ENCODE measurements around the gene RERE. TPM values are rescaled to one million over a fixed set of nuclear protein-coding genes. Genes with fewer than 3 reads are reported as not detected.

Gene RERE
- total RNA-seq, 1 experiment from 2014 or later = 40.6 TPM

- TF ChIP-seq ELF1 (IDR thresholded peaks at IDR 0.05; ENCODE audit: borderline replicate concordance, low read depth) = no peak
These were observed 53.0 kb downstream of the RERE start (continued) for GRCh38 chr1:8764293-8764937.

- Histone ChIP-seq H3K4me2 (ENCODE audit: low read length) (no peak overlapping the region), H3K4me1 (ENCODE audit: control insufficient read depth in 1 of 2, insufficient read depth in 2 of 2, low read length in 2 of 2) (peaks cover 0 to 3% of the 10 kb centered on the region in 2 experiments; a peak in 1 of 4 replicates), H3K27ac (ENCODE audit: low read depth, low read length) (no peak overlapping the region), H3K27me3 (ENCODE audit: insufficient read depth, low read length) (no peaks in the 10 kb centered on the region), H4K20me1 (ENCODE audit: insufficient read depth) (0 out of 2 replicates have a peak, but pooled peaks cover 4% of the 10 kb centered on the region), H3K9me3 (ENCODE audit: control insufficient read depth in 1 of 2, insufficient read depth in 1 of 2, low read depth in 1 of 2, low read length in 2 of 2) (no peaks in the 10 kb centered on the region), H3K36me3 (ENCODE audit: control insufficient read depth in 1 of 2, insufficient read depth in 2 of 2, low read length in 2 of 2) (no peaks in the 10 kb centered on the region), H3K79me2 (ENCODE audit: insufficient read depth, low read length) (no peaks in the 10 kb centered on the region), H3K9me2 (ENCODE audit: insufficient read depth) (no peaks in the 10 kb centered on the region), H3K4me3 (replicated peaks in 1 of 2; ENCODE audit: low read depth in 1 of 2, low read length in 2 of 2) (no peak overlapping the region), H2AFZ (ENCODE audit: low read depth, low read length, poor library complexity, severe bottlenecking) (no peak overlapping the region), H3K9ac (ENCODE audit: low read length) (no peak overlapping the region)
- no TSS peak for BruUV-seq (replicated peaks)
- POLR2A ChIA-PET = no interaction called here
- TF ChIP-seq FOSL1 (IDR thresholded peaks at IDR 0.05; ENCODE audit: low read depth) (no peak), ZBTB33 (IDR thresholded peaks at IDR 0.05; ENCODE audit: extremely low read depth, insufficient replicate concordance, low read length) (no peak), CTCF (IDR thresholded peaks at IDR 0.05 in 2 of 3, conservative IDR thresholded peaks at IDR 0.05 in 1 of 3; ENCODE audit: borderline replicate concordance in 1 of 3, insufficient read depth in 1 of 3, low read depth in 2 of 3, low read length in 2 of 3) (peak in 2 of 3 experiments; percentile 13 to 24; a peak in 1 of 6 replicates), SRF (IDR thresholded peaks at IDR 0.05; ENCODE audit: low read depth) (no peak)
- DNase-seq (ENCODE audit: low read depth, low spot score) = no peak
- intact Hi-C loops (cut with micrococcal nuclease) = no loop called here
- no peak for ATAC-seq
- CTCF ChIA-PET = no interaction called here
- RAD21 ChIA-PET (ENCODE audit: low non-redundant PET in 1 of 2, low total read pairs in 2 of 2, uncharacterized antibody in 2 of 2, unreplicated experiment in 2 of 2) = no interaction called here
These were observed 53.6 kb downstream of the RERE start for GRCh38 chr1:8763888-8764287.
